ENCODE data around the gene ABTB1. TPM values are rescaled to one million over a fixed set of nuclear protein-coding genes. Genes with fewer than 3 reads are reported as not detected.

ABTB1 gene
- total RNA-seq, 1 donor from 2014 or later: 23.9 TPM

- intact Hi-C loops (cut with micrococcal nuclease): no loop called here
Observed at GRCh38 chr3:127647166-127647844, 25.4 kb upstream of the ABTB1 start.

GRCh38 chr3:127647845-127648204 is 24.9 kb upstream of the ABTB1 start:
- intact Hi-C loops (cut with micrococcal nuclease): no loop called here

GRCh38 chr3:127650236-127650635 is 22.5 kb upstream of the ABTB1 start:
- intact Hi-C loops (cut with micrococcal nuclease): loop anchor here (5.0 kb wide), 1 partner anchor 482 kb away; no protein-coding TSS in a partner anchor

GRCh38 chr3:127651516-127652172 is 21.1 kb upstream of the ABTB1 start:
- intact Hi-C loops (cut with micrococcal nuclease): loop anchor here (1.0 to 5.0 kb wide), 4 partner anchors 43 to 481 kb away; no protein-coding TSS in a partner anchor

GRCh38 chr3:127652246-127652995 is 20.3 kb upstream of the ABTB1 start:
- intact Hi-C loops (cut with micrococcal nuclease): loop anchor here (1.0 to 5.0 kb wide), 4 partner anchors 42 to 480 kb away; no protein-coding TSS in a partner anchor

GRCh38 chr3:127654374-127654773 is 18.4 kb upstream of the ABTB1 start:
- intact Hi-C loops (cut with micrococcal nuclease): loop anchor here (5.0 kb wide), 1 partner anchor 478 kb away; no protein-coding TSS in a partner anchor

- intact Hi-C loops (cut with micrococcal nuclease): loop anchor here (5.0 kb wide), 1 partner anchor 477 kb away; no protein-coding TSS in a partner anchor
Observed at GRCh38 chr3:127654993-127655392, 17.8 kb upstream of the ABTB1 start.

GRCh38 chr3:127655641-127656040 is 17.1 kb upstream of the ABTB1 start:
- intact Hi-C loops (cut with micrococcal nuclease): no loop called here

- intact Hi-C loops (cut with micrococcal nuclease): no loop called here
Observed at GRCh38 chr3:127656906-127657305, 15.8 kb upstream of the ABTB1 start.

GRCh38 chr3:127658234-127658633 is 14.5 kb upstream of the ABTB1 start:
- intact Hi-C loops (cut with micrococcal nuclease): no loop called here

GRCh38 chr3:127660621-127661251 is 12.0 kb upstream of the ABTB1 start:
- intact Hi-C loops (cut with micrococcal nuclease): no loop called here

GRCh38 chr3:127661600-127661999 is 11.2 kb upstream of the ABTB1 start:
- intact Hi-C loops (cut with micrococcal nuclease): no loop called here

GRCh38 chr3:127662001-127662469 is 10.7 kb upstream of the ABTB1 start:
- intact Hi-C loops (cut with micrococcal nuclease): no loop called here

- intact Hi-C loops (cut with micrococcal nuclease): no loop called here
Observed at GRCh38 chr3:127663151-127663550, 9.6 kb upstream of the ABTB1 start.

GRCh38 chr3:127665165-127665564 is 7.6 kb upstream of the ABTB1 start:
- intact Hi-C loops (cut with micrococcal nuclease): no loop called here

GRCh38 chr3:127665586-127665985 is 7.2 kb upstream of the ABTB1 start:
- intact Hi-C loops (cut with micrococcal nuclease): no loop called here

GRCh38 chr3:127666676-127667075 is 6.1 kb upstream of the ABTB1 start:
- intact Hi-C loops (cut with micrococcal nuclease): no loop called here

- intact Hi-C loops (cut with micrococcal nuclease): no loop called here
Observed at GRCh38 chr3:127667119-127667681, 5.6 kb upstream of the ABTB1 start.

GRCh38 chr3:127668906-127669305 is 3.8 kb upstream of the ABTB1 start:
- intact Hi-C loops (cut with micrococcal nuclease): no loop called here

GRCh38 chr3:127669541-127670228 is 3.1 kb upstream of the ABTB1 start:
- intact Hi-C loops (cut with micrococcal nuclease): loop anchor here (10.0 kb wide), 1 partner anchor 945 kb away; no protein-coding TSS in a partner anchor

All from T-helper 1 cell treated with Interleukin-12 subunit alpha and Interleukin-12 subunit beta and Interleukin-4 antibody, amounts not matched to agents 30 ng/mL and 1 ng/mL, for 36 hours (primary cell).